Fibroblast of skin of abdomen (primary cell): ENCODE data around the gene FBXO2.

Source experiments
- DNase-seq: peaks from one replicate; pipeline ENCODE4 v3.0.0-alpha.2; 2013

Gene FBXO2

DNA sequence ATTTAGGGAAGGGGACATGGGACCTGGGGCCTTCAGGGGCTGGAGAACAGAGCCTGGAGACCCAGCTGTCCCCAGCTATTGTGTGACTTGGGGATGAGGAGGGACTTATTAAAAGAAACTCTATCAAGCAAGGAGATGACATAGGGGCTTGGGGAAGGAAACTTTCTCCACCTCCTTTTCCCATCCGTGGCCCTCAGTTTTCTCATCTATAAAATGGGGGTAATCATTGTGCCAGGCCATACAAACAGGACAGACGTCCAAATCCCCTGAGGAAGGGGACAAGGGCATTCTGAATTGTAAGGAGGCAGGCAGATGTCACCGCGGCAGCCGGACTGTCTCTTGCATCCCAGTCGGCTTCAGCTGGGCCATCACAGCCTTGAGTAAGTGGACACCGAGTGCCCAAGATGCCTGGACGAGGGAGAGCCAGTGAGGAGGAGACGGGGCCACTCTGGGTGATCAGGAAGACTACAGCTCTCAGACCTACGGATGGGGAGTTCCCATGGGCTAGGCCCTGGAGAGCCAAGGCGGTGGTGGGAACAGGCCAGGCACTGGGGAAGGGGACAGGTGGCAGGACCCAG, 1.9 kb downstream of the FBXO2 start:
- no peak for DNase-seq

DNA sequence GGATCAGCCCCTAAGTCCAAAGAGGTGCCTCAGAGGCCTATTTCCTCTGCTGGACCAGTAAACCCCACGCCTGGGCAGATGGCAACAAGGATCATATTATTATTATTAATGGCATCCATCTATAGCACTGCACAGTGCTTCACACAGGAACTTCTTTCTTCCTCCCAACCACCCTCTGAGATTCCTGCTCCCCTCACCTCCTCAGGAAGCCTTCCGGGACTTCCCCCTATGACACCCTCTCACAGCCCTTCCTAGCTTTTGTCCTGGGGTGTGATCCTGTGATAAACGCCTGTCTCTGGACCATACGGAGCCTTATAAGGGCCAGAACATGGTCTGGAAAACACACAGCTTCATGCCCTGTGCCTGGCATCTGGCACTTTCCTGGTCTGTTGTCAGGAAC, 3.2 kb downstream of the FBXO2 start:
- DNase-seq = no peak

DNA sequence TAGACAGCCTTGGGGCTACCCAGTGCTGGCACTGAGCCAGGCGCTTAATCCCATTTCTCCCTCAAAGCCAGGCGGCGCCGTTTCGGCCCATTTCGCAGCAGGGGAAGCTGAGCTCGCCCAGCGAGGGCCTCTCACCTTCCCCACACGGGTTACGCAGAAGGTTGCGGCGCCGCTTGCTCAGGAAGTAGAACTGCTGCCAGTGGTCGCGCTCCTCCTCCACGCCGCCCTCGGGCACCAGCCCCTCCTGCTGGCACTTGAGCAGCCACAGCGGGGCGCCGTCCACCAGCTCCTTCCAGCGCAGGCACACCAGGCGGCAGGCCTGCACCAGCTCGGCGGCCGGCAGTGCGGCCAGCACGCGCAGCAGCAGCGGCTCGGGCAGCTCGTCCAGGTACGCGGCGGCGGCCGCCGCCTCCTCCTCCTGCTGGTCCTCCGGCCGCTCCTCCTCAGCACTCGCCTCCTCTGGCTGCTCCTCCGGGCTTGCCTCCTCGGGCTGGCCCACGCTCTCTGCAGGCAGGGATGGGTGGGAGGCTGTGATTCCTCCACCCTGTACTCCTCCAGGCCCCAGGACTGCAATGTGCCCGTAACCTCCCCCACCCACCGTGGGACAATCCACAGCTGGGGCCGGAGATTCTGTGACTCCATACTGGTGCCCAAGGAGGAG, 3.8 kb downstream of the FBXO2 start:
- peak; percentile 47 for DNase-seq

DNA sequence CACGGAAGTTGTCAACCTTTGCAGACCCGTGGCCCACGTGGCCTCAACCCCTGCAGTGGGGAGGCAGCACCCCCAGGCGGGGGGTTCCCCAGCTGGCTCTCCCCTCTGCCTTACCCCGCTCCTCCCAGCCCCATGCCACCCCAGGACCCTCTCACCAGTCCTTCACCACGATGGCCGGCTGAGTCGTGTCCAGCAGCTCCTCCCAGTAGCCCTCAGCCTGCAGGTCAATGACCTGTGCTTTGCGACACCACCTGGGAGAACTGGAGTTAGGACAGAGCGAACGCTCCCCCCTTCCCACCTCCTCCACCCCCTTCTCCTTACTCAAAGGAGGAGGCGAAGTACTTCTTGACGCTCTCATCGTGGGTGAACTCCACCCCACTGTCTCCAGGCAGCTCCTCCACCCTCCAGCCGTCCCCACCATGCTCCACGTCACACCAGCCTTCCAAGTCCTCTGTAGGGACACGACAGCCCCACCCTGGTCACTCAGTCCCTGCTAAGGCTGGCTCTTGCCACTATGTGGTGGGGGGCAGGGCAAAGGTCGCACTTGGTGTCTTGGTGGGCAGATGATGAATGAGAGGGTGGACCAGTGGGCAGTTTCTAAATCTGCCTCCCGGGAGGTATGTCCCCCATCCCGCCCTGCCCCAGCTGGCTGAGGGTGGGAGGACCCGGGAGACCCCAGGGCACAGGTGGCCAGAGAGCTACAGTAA, 4.5 kb downstream of the FBXO2 start:
- no peak for DNase-seq

DNA sequence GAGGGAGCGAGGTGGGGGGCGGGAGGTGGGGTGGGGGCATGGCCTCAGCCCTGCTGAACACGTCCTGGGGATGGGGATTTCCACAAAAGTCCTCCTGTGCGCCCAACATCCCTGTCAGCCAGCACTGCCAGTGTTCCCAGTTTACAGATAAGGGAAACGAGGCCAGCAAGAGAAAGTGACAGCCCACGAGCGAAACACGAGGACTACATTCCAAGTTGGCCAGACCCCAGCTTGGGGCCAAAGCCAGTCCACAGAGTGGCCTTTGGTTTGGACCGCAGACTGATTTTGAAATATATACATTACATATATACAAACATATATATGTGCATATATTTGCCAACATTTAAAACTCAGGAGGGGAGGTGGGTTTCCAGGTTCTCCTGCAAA, 5.0 kb downstream of the FBXO2 start:
- DNase-seq = no peak

DNA sequence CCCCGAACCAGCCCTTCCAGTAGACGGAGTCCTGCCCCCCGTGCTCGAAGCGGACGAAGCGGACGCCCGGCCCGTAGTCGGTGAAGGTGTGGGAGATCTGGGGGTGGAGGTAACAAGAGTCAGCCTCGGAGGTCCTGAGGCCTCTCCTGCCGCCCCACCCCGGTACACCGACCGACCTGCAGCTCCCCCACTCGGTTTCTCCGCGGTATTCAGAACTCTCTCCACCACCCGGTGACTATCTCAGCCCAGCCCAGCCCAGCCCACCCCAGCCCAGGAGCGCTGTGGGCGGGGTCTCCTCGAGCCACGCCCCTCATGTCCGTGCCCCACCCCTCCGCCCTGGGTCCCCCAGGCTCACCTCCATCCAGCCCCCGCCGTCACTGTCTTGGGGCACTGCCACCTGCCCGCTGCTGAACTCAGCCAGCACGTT, 5.5 kb downstream of the FBXO2 start:
- no peak for DNase-seq

DNA sequence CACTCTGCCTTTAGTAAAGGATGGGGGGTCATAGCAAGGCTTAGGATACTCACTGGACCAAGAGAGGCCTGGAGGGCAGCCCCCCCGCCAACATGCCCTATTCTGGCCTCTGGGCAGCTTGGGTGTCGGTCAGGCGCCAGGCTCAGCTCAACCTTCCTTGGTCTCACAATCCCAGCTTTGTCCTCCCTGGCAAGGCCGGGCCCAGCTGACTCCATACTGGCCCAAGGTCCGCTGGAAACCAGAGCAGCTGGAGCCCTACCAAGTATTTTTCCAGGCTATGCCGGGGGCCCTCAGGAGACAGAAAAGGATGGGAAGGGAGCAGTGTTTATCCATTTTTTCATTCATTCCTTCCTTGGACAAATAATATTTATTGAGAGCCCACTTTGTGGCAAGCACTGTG, 6.2 kb downstream of the FBXO2 start:
- no peak for DNase-seq

DNA sequence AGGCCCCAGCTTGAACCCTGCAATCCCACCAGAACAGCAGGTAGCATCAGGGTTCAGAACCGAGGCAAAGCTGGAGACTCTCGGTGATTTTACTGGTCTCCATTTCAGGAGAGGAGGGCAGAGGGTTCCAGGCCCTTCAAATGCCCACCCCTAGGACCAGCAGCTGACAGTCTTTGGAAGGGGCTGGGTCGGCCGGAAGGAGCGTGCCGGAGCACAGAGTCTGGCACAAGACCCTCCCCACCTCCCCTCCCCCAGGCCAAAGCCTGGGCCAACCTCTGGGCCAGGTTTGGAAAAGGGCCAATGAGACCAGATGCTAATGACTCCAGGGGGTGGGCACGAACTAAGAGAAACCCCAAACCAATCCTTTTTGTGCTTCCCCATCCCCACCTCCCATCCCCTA, 6.9 kb downstream of the FBXO2 start:
- DNase-seq = no peak

DNA sequence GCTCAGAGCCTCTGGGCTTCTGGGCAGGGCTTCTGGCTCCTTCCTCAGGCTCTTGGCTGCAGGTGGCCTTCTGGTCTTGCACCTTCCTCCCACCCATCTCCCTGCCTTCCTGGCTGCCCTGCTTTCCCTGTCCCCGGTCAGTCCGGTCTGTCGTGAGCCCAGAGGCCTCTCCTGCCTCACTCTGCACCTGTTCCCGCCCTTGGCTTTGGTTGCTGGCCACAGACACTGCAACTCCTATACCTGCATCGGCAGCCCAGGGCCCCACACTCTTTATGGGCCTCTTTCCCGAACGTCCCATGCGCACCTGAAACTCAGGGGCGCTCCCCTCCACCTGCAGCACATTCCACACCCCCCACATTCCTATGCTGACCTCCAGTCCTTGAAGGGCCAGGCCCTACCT, 7.9 kb downstream of the FBXO2 start:
- no peak for DNase-seq

DNA sequence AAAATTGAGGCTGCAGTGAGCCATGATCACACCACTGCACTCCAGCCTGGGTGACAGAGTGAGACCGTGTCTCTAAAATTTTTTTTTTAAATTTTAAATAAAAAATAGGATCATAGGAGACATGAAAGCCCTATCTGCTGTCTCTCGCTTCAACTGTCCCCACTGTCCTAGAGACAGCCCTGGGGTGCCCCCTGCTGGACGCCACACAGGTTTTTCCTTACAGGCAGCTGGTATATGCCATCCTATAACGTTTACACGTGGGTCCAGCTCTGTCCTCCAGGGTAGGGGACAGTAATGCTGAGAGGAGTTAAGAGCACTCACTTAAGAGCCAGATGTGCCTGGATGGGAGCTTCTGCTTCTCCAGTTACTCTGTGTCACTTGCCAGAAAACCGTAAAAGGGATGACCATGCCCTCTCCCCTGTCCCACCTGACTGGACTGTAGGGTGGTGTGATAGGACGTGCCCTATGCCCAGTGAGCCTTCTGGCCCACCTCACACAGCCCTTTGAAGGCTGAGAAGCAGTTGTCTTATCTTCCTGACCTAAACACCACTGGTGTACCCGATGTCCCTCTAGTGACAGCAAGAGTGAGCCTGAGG, 8.5 kb downstream of the FBXO2 start:
- DNase-seq = peak; percentile 56

DNA sequence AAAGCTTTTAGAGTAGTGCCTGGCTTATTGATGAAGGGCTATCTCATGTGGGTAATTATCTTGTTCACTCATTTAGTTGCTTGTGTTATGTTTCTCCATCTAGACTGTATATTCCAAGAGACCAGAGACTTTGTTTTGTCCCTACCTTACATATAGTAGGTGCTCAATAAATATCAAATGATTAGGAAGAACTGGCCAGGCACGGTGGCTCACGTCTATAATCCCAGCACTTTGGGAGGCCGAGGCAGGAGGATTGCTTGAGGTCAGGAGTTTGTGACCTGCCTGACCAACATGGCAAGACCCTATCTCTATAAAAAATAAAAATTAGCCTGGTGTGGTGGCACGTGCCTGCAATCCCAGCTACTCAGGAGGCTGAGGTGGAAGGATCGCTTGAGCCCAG, 9.0 kb downstream of the FBXO2 start:
- no peak for DNase-seq

DNA sequence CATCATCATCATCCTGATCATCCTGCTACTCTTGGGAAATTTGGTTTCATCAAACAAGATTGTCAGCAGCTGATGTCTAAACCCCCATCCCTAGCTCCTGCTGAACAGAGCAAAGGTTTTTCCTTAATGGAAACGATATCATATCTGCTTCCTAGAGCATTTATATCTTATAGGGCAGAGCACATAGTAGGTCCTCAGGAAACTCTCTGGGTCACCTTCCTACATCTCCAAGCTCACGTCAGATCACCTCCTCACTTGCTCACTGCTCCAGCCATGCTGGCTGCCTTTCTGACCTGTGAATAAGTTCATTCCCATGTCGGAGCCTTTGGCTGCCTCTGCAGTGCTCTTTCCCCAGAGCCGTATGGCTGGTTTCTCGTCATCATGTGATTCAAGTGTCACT, 10.4 kb downstream of the FBXO2 start:
- no peak for DNase-seq

DNA sequence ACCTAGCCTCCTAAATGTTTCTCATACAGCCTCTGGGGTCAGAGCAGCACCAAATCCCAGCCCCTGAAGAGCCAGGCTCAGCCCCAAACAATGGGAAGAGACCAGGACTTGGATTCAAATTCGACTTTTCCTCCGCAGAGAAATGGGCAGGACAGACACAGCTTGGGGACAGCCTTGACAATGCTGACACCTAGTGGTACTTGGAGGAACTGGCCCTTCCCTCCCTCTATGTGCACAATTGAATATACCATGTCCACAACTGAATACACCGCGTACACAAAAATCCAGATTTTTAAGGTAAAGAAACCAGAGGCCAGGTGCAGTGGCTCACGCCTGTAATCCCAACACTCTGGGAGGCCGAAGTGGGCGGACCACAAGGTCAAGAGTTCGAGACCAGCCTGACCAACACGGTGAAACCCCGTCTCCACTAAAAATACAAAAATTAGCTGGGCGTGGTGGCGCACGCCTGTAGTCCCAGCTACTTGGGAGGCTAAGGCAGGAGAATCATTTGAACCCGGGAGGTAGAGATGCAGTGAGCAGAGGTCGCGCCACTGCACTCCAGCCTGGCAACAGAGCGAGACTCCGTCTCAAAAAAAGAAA, 11.7 kb downstream of the FBXO2 start:
- DNase-seq = peak; percentile 44

DNA sequence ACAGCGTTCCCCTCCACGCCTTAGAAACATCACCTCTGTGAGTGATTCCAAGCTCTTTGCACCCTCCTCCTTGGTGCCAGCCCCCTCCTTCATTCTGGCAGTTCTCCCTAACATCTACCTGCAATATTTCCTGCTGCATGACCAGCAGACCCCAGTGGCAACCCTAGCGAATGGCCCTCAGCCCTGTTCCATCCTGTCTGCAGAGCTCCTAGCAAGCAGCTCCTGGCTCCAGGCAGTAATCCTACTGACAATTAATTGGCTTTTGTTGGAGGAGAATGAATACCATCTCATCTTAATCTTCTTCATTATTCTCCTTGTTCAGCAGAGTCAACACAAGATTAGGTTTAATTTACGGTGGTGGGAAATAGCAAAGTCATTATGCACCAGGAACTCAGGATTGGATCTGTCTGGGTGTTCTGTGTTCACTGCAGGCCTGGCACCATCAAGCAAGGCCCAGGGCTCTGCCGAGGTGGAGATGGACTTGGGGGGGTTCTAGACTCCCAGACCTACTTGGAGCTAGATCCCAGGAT, 12.4 kb downstream of the FBXO2 start:
- no peak for DNase-seq

DNA sequence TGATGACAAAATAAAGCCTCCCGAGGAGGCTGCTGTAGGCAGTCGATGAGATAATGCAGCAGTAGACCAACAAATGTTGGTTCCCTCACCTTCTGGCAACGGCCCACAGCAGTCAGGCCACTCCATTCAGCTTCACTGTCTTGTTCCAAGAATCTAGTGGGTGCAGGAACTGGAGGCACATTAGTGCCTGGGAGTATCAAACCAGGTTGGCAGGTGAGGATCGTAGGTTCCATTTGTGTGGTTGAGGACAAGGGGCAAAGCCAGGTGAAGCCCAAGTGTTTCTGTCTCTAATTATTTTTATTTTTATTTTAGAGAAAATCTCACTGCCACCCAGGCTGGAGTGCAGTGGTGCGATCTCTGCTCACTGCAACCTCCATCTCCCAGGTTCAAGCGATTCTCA, 13.3 kb downstream of the FBXO2 start:
- DNase-seq = no peak

DNA sequence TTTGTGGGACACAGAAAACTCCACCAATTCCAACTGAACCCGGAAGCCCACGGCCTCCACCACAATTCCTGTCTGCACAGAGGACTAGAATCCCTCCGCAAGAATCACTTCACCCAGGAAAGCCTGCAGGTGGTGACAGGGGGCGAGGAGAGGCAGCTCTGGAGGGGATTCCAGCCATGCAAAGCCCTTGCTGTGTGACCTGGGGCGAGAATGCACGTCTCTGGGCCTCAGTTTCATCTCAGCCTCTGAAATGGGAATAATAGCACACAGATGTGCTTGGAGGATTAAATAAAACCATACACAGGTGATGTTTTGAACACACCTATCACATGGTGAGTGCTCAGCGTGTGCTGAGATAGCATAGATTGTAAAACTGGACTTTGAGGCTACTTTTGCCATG, 14.1 kb downstream of the FBXO2 start:
- DNase-seq = no peak

DNA sequence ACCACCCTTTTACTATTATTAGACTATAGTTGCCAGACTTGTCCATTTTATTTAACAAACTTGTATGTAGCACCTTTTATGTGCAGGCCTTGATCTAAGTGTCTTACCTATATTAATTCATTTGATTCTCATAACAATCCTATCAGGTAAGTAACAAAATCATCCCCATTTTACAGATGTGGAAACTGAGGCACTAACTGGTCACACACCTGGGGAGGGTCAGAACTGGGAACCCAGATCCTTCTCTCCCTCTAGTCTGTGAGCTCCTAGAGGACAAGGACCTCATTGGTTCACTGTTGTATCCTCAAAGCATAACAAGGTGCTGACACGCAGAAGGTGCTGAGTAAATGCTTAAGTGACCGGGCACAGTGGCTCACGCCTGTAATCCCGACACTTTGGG, 14.9 kb downstream of the FBXO2 start:
- no peak for DNase-seq

DNA sequence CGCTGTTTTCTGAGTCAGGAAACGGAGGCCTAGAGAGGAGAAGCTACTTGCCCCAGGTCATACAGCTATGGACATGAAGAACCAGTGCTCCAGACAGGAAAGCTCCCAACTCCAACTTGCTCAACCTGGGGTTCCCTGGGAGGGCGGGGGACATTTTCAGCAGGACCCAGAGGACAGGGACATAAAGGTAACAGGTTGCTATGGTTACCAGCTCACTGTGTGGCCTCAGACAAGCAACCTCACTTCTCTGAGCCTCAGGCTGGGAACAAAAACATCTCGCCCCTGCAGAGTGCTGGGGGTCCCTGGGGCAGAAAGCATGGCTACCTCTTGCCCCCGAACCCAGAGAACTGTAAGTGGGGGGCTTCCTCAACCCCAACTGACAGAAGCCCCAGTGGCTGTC, 16.1 kb downstream of the FBXO2 start:
- no peak for DNase-seq

DNA sequence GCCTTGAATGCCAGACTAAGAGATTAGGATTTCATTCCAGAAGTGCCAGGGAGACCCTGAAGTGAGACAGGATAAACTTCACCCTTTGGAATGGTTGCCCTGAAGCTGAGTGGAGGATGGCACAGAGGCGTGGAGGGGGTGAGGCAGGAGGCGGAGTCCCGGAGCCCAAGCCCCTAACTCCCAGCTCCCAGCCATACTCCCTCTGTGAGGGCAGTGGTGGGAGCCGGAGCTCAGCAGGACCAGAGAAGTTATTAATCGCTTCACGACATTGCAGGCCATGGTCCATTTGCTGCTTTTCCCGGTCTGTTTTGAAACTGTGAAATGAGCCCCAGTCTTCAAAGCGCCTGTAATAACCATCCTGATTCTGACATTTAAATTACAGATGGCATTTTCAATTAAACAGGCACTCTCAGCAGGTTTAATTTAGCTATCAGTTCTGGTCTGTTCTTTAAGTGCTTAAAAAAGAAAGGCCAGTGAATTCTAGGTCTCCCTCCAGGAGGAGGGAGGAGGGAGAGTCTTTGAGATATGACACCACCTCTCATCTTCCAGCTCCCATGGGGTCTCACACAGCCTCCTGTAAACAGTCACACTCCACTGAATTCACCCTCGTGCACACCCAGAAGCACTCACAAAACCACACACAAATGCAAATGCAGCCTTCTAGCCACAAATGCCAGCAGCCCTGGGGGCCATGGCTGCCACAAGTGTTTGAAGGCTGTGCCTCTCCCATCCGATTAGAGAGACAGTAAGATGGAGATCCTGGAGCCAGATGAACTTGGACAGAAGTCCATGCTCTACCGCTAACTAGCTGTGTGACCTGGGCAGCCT, 19.6 kb downstream of the FBXO2 start:
- DNase-seq = no peak

DNA sequence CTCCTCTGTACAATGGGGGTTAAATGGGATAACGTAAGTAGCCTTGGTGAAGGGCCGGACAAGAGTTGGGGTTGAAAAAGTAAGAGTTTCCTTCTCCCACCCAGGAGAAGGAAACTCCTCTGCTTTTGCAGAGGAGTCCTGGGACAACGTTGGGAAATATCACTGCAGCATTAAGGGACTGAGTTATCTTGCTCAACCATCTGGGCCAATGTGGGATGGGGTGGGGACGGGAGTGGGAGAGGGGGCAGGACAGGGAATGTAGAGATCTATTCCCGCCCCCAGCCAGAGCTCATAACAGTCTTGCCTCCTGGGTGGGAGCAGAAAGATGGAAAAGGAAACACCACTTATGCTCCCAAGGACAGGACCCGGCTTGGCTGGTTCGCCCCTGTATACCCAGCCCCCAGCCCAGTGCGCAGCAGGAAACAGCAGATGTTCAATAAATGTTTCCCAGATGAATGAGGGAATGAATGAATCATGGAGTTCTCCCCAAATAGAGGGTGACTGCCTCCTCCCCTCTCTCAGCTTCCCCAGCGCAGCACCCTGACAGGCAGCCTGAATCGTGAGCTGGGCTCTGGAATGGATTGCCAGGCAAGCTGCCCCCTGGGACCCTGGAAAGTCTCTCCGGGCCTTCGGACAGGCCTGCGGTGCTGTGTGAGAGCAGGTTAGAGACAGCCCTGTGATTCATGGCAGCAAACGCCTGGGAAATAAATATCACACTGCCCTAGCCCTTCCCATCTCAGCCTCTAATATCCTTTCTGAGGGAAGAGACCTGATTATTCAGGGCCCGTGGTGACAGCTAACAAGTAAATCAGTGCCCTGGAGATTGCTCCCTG, 24.8 kb downstream of the FBXO2 start:
- DNase-seq = no peak

DNA sequence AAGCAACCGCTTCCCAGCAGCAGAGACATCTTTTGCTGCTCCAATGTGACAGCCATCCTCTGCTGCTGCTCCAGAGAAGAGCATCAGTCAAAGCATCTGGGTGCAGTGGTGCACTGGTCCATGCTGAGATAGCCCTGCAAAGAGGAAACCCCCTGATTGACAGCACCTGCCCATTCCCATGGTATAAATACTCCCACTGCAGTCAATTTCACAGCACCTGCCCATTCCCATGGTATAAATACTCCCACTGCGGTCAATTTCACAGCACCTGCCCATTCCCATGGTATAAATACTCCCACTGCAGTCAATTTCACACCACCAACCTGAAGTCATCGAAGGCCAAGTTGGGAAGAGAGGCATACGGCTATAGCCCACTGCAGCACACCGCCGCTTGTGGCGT, 25.5 kb downstream of the FBXO2 start:
- no peak for DNase-seq
